GM20000 (cell line): Measurements from ENCODE around the gene CDK13.
A peak's percentile ranks its signal among the peaks of the same experiment; 100 is the strongest.

ENCODE experiments used
- DNase-seq: peaks from one replicate; pipeline ENCODE4 v3.0.0; 2012; ENCODE audit warnings: low spot score
- CTCF ChIP-seq: IDR thresholded peaks from 2 replicates; pipeline ENCODE4 v1.5.1; 2012; ENCODE audit warnings: mild to moderate bottlenecking, control low read depth; ENCODE audit errors: extremely low read depth, missing control alignments

CDK13 gene

GRCh38 chr7:39934132-39934531 is 15.9 kb upstream of the CDK13 start:
- TF ChIP-seq CTCF: no peak
- no peak for DNase-seq

- DNase-seq: no peak
- no peak for TF ChIP-seq CTCF
Measured at GRCh38 chr7:39936761-39937160, 13.3 kb upstream of the CDK13 start.

- TF ChIP-seq CTCF: no peak
- no peak for DNase-seq
Measured at GRCh38 chr7:39937366-39938153, 12.5 kb upstream of the CDK13 start.

- TF ChIP-seq CTCF: no peak
- no peak for DNase-seq
Measured at GRCh38 chr7:39942883-39943282, 7.2 kb upstream of the CDK13 start.

GRCh38 chr7:39946693-39947092 is 3.4 kb upstream of the CDK13 start:
- no peak for DNase-seq
- no peak for TF ChIP-seq CTCF

- TF ChIP-seq CTCF: no peak
- peak; percentile 13 for DNase-seq
Measured at GRCh38 chr7:39948375-39948955, 1.6 kb upstream of the CDK13 start.

- no peak for TF ChIP-seq CTCF
- DNase-seq: peak; percentile 93
Measured at GRCh38 chr7:39948956-39949928, 814 bp upstream of the CDK13 start.
